ENCODE results near the gene SLA2. TPM values are rescaled to one million over a fixed set of nuclear protein-coding genes. Genes with fewer than 3 reads are reported as not detected.
"Not testable (repeated sequence)": the region's sequence is repeated elsewhere in the genome, so short reads cannot be mapped to it uniquely, and the experiment has no call there.

Gene SLA2
- total RNA-seq, 1 experiment from 2014 or later, result not detected

DNA sequence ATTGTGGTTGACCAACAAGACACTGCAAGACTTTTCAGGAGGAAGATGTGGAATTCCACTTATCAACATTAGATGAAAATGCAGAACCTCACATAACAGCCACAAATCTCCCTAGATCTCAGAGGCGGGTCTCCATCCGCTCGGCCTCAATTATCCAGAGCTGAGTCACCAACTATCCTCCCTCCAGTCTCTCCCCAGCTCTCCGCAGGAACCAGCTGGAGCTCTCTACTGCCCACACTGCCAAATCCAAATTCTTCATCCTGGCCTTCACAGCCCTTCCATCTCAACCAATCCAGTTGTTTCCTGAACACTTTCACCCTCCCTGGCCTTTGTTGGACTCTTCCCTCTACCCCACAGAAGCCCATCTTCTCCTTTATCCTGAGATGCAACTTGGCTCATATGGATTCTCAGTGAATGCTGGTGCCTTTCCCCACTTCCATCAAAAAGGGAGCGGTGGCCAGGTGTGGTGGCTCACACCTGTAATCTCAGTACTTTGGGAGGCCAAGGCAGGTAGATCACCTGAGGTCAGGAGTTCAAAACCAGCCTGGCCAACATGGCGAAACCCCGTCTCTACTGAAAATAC lies 76.1 kb downstream of the SLA2 start:
- no peak for TF ChIP-seq CTCF (IDR thresholded peaks at IDR 0.05; ENCODE audit: unreplicated experiment)
- ChIA-PET CTCF (interaction anchor here (0.7 to 1.1 kb wide), 3 partner anchors 28 to 370 kb away, joined by 3 to 5 read pairs (median 4); no protein-coding TSS in a partner anchor), POLR2A (interaction anchor here (0.7 kb wide), 2 partner anchors 24 to 292 kb away, joined by 3 read pairs; no protein-coding TSS in a partner anchor)
- peak; percentile 28 for DNase-seq (ENCODE audit: unreplicated experiment)
- H3K4me1 Mint-ChIP-seq (ENCODE audit: insufficient read depth, unreplicated experiment), result peaks cover 6% of the 10 kb centered on the region
- H3K36me3 Mint-ChIP-seq (ENCODE audit: insufficient read depth, unreplicated experiment), result no peaks in the 10 kb centered on the region
- no peaks in the 10 kb centered on the region for H3K27me3 Mint-ChIP-seq (ENCODE audit: insufficient read depth, unreplicated experiment)
- BruUV-seq (replicated peaks), result no TSS peak
- intact Hi-C loops (cut with micrococcal nuclease), result no loop called here
- no peak overlapping the region for H3K4me3 Mint-ChIP-seq (ENCODE audit: unreplicated experiment)
- H3K9me3 Mint-ChIP-seq (ENCODE audit: unreplicated experiment), result peaks cover 5% of the 10 kb centered on the region
- H3K27ac Mint-ChIP-seq (ENCODE audit: low read depth, unreplicated experiment), result no peak overlapping the region

DNA sequence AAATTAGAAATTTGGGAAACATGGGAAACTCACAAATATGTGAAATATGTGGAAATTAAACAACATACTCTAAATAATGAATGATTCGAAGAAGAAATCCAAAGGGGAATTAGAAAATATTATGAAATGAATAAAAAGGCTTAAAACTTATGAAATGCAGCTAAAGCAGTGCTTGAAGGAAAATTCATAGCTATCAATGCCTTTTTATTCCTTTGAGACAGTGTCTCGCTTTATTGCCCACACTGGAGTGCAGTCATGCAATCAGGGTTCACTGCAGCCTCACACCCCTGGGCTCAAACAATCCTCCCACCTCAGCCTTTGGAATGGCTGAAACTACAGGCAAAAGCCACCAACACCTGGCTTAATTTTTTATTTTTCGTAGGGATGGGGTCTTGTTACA lies 80.5 kb downstream of the SLA2 start:
- intact Hi-C loops (cut with micrococcal nuclease), result no loop called here
- DNase-seq (ENCODE audit: unreplicated experiment), result no peak
- no peak for TF ChIP-seq CTCF (IDR thresholded peaks at IDR 0.05; ENCODE audit: unreplicated experiment)
- Mint-ChIP-seq H3K4me1 (ENCODE audit: insufficient read depth, unreplicated experiment) (no peaks in the 10 kb centered on the region), H3K9me3 (ENCODE audit: unreplicated experiment) (peaks cover 10% of the 10 kb centered on the region), H3K4me3 (ENCODE audit: unreplicated experiment) (no peak overlapping the region), H3K36me3 (ENCODE audit: insufficient read depth, unreplicated experiment) (no peaks in the 10 kb centered on the region), H3K27ac (ENCODE audit: low read depth, unreplicated experiment) (no peak overlapping the region), H3K27me3 (ENCODE audit: insufficient read depth, unreplicated experiment) (no peaks in the 10 kb centered on the region)
- ChIA-PET POLR2A (no interaction called here), CTCF (interaction anchor here (2.4 kb wide), 1 partner anchor 8 kb away, joined by 9 read pairs; no protein-coding TSS in a partner anchor)
- BruUV-seq (replicated peaks), result no TSS peak

- H3K36me3 Mint-ChIP-seq (ENCODE audit: insufficient read depth, unreplicated experiment); CTCF ChIA-PET; DNase-seq (ENCODE audit: unreplicated experiment); intact Hi-C loops (cut with micrococcal nuclease); H3K4me1 Mint-ChIP-seq (ENCODE audit: insufficient read depth, unreplicated experiment); H3K27me3 Mint-ChIP-seq (ENCODE audit: insufficient read depth, unreplicated experiment); POLR2A ChIA-PET; H3K9me3 Mint-ChIP-seq (ENCODE audit: unreplicated experiment); H3K4me3 Mint-ChIP-seq (ENCODE audit: unreplicated experiment); H3K27ac Mint-ChIP-seq (ENCODE audit: low read depth, unreplicated experiment); BruUV-seq (replicated peaks): not testable (repeated sequence)
These were observed 81.3 kb downstream of the SLA2 start for GRCh38 chr20:36564726-36565121.

GRCh38 chr20:36564078-36564725 lies 81.8 kb downstream of the SLA2 start:
- H3K27me3 Mint-ChIP-seq (ENCODE audit: insufficient read depth, unreplicated experiment); intact Hi-C loops (cut with micrococcal nuclease); H3K4me3 Mint-ChIP-seq (ENCODE audit: unreplicated experiment); BruUV-seq (replicated peaks); CTCF ChIA-PET; H3K9me3 Mint-ChIP-seq (ENCODE audit: unreplicated experiment); H3K27ac Mint-ChIP-seq (ENCODE audit: low read depth, unreplicated experiment); H3K36me3 Mint-ChIP-seq (ENCODE audit: insufficient read depth, unreplicated experiment); DNase-seq (ENCODE audit: unreplicated experiment); H3K4me1 Mint-ChIP-seq (ENCODE audit: insufficient read depth, unreplicated experiment); POLR2A ChIA-PET: not testable (repeated sequence)

- POLR2A ChIA-PET, result no interaction called here
- H3K9me3 Mint-ChIP-seq (ENCODE audit: unreplicated experiment), result peaks cover 10% of the 10 kb centered on the region
- DNase-seq (ENCODE audit: unreplicated experiment), result no peak
- TF ChIP-seq CTCF (IDR thresholded peaks at IDR 0.05; ENCODE audit: unreplicated experiment), result no peak
- CTCF ChIA-PET, result no interaction called here
- no peaks in the 10 kb centered on the region for H3K36me3 Mint-ChIP-seq (ENCODE audit: insufficient read depth, unreplicated experiment)
- no peaks in the 10 kb centered on the region for H3K4me1 Mint-ChIP-seq (ENCODE audit: insufficient read depth, unreplicated experiment)
- intact Hi-C loops (cut with micrococcal nuclease), result no loop called here
- no peaks in the 10 kb centered on the region for H3K27me3 Mint-ChIP-seq (ENCODE audit: insufficient read depth, unreplicated experiment)
- no peak overlapping the region for H3K27ac Mint-ChIP-seq (ENCODE audit: low read depth, unreplicated experiment)
- H3K4me3 Mint-ChIP-seq (ENCODE audit: unreplicated experiment), result no peak overlapping the region
- no TSS peak for BruUV-seq (replicated peaks)
These were observed 82.6 kb downstream of the SLA2 start for GRCh38 chr20:36563374-36563773.
